Activated CD8-positive, alpha-beta memory T cell treated with anti-CD3 and anti-CD28 coated beads, Interleukin-2, amount 50 U/mL, for 4 hours (primary cell): Measurements from ENCODE around the gene CLDN5.
"Not testable (repeated sequence)": the region's sequence is repeated elsewhere in the genome, so short reads cannot be mapped to it uniquely, and the experiment has no call there.

Experiments
- DNase-seq: peaks from one replicate; pipeline ENCODE4 v3.0.0-alpha.2; 2020

CLDN5 gene

GRCh38 chr22:19547620-19548019 is 23.4 kb upstream of the CLDN5 start:
- no peak for DNase-seq

GRCh38 chr22:19546680-19547079 is 22.5 kb upstream of the CLDN5 start:
- DNase-seq = no peak

GRCh38 chr22:19545935-19546207 is 21.7 kb upstream of the CLDN5 start:
- DNase-seq = no peak

- no peak for DNase-seq
These were observed 19.9 kb upstream of the CLDN5 start for GRCh38 chr22:19543970-19544708.

GRCh38 chr22:19540394-19540793 is 16.2 kb upstream of the CLDN5 start:
- DNase-seq = no peak

GRCh38 chr22:19537941-19538488 is 13.8 kb upstream of the CLDN5 start:
- DNase-seq = no peak

- no peak for DNase-seq
These were observed 12.4 kb upstream of the CLDN5 start for GRCh38 chr22:19536564-19536963.

GRCh38 chr22:19535001-19535400 is 10.8 kb upstream of the CLDN5 start:
- DNase-seq = no peak

- no peak for DNase-seq
These were observed 9.6 kb upstream of the CLDN5 start for GRCh38 chr22:19533857-19534256.

- DNase-seq = no peak
These were observed 8.9 kb upstream of the CLDN5 start for GRCh38 chr22:19533049-19533626.

GRCh38 chr22:19531327-19531726 is 7.1 kb upstream of the CLDN5 start:
- not testable (repeated sequence) for DNase-seq

- no peak for DNase-seq
These were observed 6.5 kb upstream of the CLDN5 start for GRCh38 chr22:19530751-19531150.

- no peak for DNase-seq
These were observed 5.6 kb upstream of the CLDN5 start for GRCh38 chr22:19529811-19530210.

- no peak for DNase-seq
These were observed 3.7 kb upstream of the CLDN5 start for GRCh38 chr22:19527861-19528417.

- DNase-seq = no peak
These were observed 3.1 kb upstream of the CLDN5 start for GRCh38 chr22:19527321-19527721.

GRCh38 chr22:19526702-19527111 is 2.5 kb upstream of the CLDN5 start:
- DNase-seq = no peak

GRCh38 chr22:19526076-19526701 is 2.0 kb upstream of the CLDN5 start:
- no peak for DNase-seq

- DNase-seq = no peak
These were observed 1.5 kb upstream of the CLDN5 start for GRCh38 chr22:19525666-19526065.

- DNase-seq = no peak
These were observed 978 bp upstream of the CLDN5 start for GRCh38 chr22:19525116-19525660.

GRCh38 chr22:19523240-19524169 is 705 bp downstream of the CLDN5 start:
- no peak for DNase-seq

- no peak for DNase-seq
These were observed 1.4 kb downstream of the CLDN5 start for GRCh38 chr22:19522881-19523239.

- DNase-seq = no peak
These were observed 1.9 kb downstream of the CLDN5 start for GRCh38 chr22:19522190-19522880.
